ENCODE results near the gene TMC5.

Gene TMC5

DNA sequence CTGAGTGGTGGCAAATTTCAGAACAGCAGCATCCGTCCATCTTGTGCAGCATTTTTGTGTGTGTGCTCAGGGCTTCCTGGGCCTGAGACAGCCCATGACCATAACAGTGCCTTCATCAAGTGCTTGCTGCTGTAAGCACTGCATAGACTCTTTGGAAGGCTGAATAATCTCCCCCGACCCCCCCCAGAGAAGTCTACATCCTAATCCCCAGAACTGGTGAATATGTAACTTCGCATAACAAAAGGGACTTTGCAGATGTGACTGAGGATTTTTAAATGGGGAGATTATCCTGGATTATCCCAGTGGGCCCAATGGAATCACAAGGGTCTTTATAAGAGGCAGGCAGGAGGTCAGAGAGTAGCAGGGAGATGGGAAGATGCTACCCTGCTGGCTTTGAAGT, 50.6 kb downstream of the TMC5 start:
- no peak overlapping the region for H3K4me2 ChIP-seq (ENCODE audit: low read depth, low read length)
- no peaks in the 10 kb centered on the region for H3K36me3 ChIP-seq (replicated peaks; ENCODE audit: insufficient read depth, low read length)
- TF ChIP-seq, protein P1, sequence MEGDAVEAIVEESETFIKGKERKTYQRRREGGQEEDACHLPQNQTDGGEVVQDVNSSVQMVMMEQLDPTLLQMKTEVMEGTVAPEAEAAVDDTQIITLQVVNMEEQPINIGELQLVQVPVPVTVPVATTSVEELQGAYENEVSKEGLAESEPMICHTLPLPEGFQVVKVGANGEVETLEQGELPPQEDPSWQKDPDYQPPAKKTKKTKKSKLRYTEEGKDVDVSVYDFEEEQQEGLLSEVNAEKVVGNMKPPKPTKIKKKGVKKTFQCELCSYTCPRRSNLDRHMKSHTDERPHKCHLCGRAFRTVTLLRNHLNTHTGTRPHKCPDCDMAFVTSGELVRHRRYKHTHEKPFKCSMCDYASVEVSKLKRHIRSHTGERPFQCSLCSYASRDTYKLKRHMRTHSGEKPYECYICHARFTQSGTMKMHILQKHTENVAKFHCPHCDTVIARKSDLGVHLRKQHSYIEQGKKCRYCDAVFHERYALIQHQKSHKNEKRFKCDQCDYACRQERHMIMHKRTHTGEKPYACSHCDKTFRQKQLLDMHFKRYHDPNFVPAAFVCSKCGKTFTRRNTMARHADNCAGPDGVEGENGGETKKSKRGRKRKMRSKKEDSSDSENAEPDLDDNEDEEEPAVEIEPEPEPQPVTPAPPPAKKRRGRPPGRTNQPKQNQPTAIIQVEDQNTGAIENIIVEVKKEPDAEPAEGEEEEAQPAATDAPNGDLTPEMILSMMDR (IDR thresholded peaks at IDR 0.05; ENCODE audit: low read length): no peak
- TF ChIP-seq EZH2 (optimal IDR thresholded peaks at IDR 0.05; ENCODE audit: low read depth, low read length): no peak
- TF ChIP-seq EZH2phosphoT487 (IDR thresholded peaks at IDR 0.05; ENCODE audit: low read length): no peak
- H2AFZ ChIP-seq (ENCODE audit: low read length): no peak overlapping the region
- H3F3A ChIP-seq (ENCODE audit: insufficient read depth, low read length): no peaks in the 10 kb centered on the region
- no peak overlapping the region for H3K9ac ChIP-seq (ENCODE audit: low read length)
- H4K20me1 ChIP-seq (ENCODE audit: insufficient read depth, low read length): no peaks in the 10 kb centered on the region
- no peaks in the 10 kb centered on the region for H3K9me3 ChIP-seq (replicated peaks; ENCODE audit: insufficient read depth, low read length)
- no peaks in the 10 kb centered on the region for H3K79me2 ChIP-seq (ENCODE audit: low read length)
- DNase-seq: no peak
- no peaks in the 10 kb centered on the region for H3K9me2 ChIP-seq (replicated peaks; ENCODE audit: insufficient read depth, low read length)
- no peak overlapping the region for H3K4me3 ChIP-seq (ENCODE audit: low read length)
- H3K27ac ChIP-seq (ENCODE audit: low read length): no peak overlapping the region
- H3K27me3 ChIP-seq (replicated peaks; ENCODE audit: insufficient read depth, low read length): no peaks in the 10 kb centered on the region
- no peaks in the 10 kb centered on the region for H3K4me1 ChIP-seq (ENCODE audit: low read length)

DNA sequence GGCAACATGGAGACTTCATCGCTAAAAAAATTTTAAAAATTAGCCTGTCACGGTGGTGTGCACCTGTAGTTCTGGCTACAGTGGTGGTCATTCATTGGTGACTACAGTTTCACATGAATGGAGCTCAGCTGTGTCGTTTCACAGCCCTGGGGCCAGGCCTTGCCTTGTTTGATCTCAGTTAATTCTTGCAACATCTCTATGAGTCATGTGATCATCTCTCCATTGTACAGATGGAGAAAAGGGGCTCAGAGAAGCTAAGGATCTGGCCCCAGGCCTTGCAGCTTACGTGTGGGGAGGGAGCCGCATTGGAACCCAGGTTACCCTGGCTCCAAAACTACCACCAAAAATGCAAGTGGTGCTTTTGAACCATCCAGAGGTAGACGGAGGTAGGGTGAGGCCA, 54.8 kb downstream of the TMC5 start:
- H2AFZ ChIP-seq (ENCODE audit: low read length): no peak overlapping the region
- H3K4me2 ChIP-seq (ENCODE audit: low read depth, low read length): no peak overlapping the region
- no peak for TF ChIP-seq EZH2 (optimal IDR thresholded peaks at IDR 0.05; ENCODE audit: low read depth, low read length)
- TF ChIP-seq EZH2phosphoT487 (IDR thresholded peaks at IDR 0.05; ENCODE audit: low read length): no peak
- TF ChIP-seq, protein P1 (IDR thresholded peaks at IDR 0.05; ENCODE audit: low read length): no peak

DNA sequence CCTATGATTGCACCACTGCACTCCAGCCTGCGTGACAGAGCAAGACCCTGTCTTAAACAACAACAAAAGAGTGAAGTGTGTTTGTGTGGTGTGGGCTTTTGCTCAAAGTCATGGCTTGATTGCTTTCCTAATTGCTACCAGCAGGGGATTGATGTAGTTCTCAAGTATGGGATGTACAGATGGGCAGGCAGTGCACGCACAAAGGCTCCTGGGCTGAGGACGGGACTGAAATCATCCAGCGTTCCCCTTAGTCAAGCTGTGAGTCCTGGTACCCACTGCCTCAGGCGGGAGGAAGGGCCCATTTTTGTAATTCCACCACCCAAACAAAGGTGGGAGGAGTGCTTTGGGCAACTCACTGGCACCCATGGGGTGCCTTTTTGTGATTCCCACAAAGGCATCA, 56.9 kb downstream of the TMC5 start:
- no peaks in the 10 kb centered on the region for H3K9me2 ChIP-seq (replicated peaks; ENCODE audit: insufficient read depth, low read length)
- no peaks in the 10 kb centered on the region for H3K27me3 ChIP-seq (replicated peaks; ENCODE audit: insufficient read depth, low read length)
- no peak overlapping the region for H3K4me3 ChIP-seq (ENCODE audit: low read length)
- no peak overlapping the region for H3K27ac ChIP-seq (ENCODE audit: low read length)
- no peaks in the 10 kb centered on the region for H3K9me3 ChIP-seq (replicated peaks; ENCODE audit: insufficient read depth, low read length)
- H3K4me2 ChIP-seq (ENCODE audit: low read depth, low read length): no peak overlapping the region
- TF ChIP-seq EZH2 (optimal IDR thresholded peaks at IDR 0.05; ENCODE audit: low read depth, low read length): no peak
- no peak for TF ChIP-seq EZH2phosphoT487 (IDR thresholded peaks at IDR 0.05; ENCODE audit: low read length)
- TF ChIP-seq, protein P1 (IDR thresholded peaks at IDR 0.05; ENCODE audit: low read length): no peak
- H3K9ac ChIP-seq (ENCODE audit: low read length): no peak overlapping the region
- no peaks in the 10 kb centered on the region for H3F3A ChIP-seq (ENCODE audit: insufficient read depth, low read length)
- no peaks in the 10 kb centered on the region for H3K4me1 ChIP-seq (ENCODE audit: low read length)
- H2AFZ ChIP-seq (ENCODE audit: low read length): no peak overlapping the region
- no peaks in the 10 kb centered on the region for H4K20me1 ChIP-seq (ENCODE audit: insufficient read depth, low read length)
- no peaks in the 10 kb centered on the region for H3K36me3 ChIP-seq (replicated peaks; ENCODE audit: insufficient read depth, low read length)
- no peak for DNase-seq
- H3K79me2 ChIP-seq (ENCODE audit: low read length): no peaks in the 10 kb centered on the region

More for the DNA sequence above, 54.8 kb downstream of the TMC5 start:
- no peak overlapping the region for H3K9ac ChIP-seq (ENCODE audit: low read length)
- H3K27ac ChIP-seq (ENCODE audit: low read length): no peak overlapping the region
- no peaks in the 10 kb centered on the region for H3K4me1 ChIP-seq (ENCODE audit: low read length)
- H3K9me2 ChIP-seq (replicated peaks; ENCODE audit: insufficient read depth, low read length): no peaks in the 10 kb centered on the region
- no peaks in the 10 kb centered on the region for H4K20me1 ChIP-seq (ENCODE audit: insufficient read depth, low read length)
- no peaks in the 10 kb centered on the region for H3F3A ChIP-seq (ENCODE audit: insufficient read depth, low read length)
- H3K4me3 ChIP-seq (ENCODE audit: low read length): no peak overlapping the region
- no peaks in the 10 kb centered on the region for H3K36me3 ChIP-seq (replicated peaks; ENCODE audit: insufficient read depth, low read length)
- H3K79me2 ChIP-seq (ENCODE audit: low read length): no peaks in the 10 kb centered on the region
- no peaks in the 10 kb centered on the region for H3K9me3 ChIP-seq (replicated peaks; ENCODE audit: insufficient read depth, low read length)
- H3K27me3 ChIP-seq (replicated peaks; ENCODE audit: insufficient read depth, low read length): no peaks in the 10 kb centered on the region
- no peak for DNase-seq
